PC-3 (cell line): ENCODE measurements around the gene CNOT6L. TPM values are rescaled to one million over a fixed set of nuclear protein-coding genes. Genes with fewer than 3 reads are reported as not detected.
"Not testable (repeated sequence)": the region's sequence is repeated elsewhere in the genome, so short reads cannot be mapped to it uniquely, and the experiment has no call there.

ENCODE experiments used
- ATAC-seq: fragments of 200-7000 bp; cut with Tn5 transposase; 2 replicates; pipeline ENCODE4 v1.9.1; 2020; ENCODE audit warnings: mild to moderate bottlenecking, moderate library complexity
- BruUV-seq: library from RNA; stranded (reverse); fragments of 400-500 nt; replicated peaks from 2 replicates; lab custom pipeline; 2021; lab: Mats Ljungman, UMichigan
- CTCF ChIA-PET: fragments of 300-600 bp; sonication (Branson Sonifier 250); formaldehyde crosslinking; loops from one replicate; lab custom pipeline; 2022; ENCODE audit warnings: antibody characterized with exemption; lab: Charles Lee
- POLR2A ChIA-PET: fragments of 300-600 bp; sonication (Branson Sonifier 250); formaldehyde crosslinking; loops from one replicate; lab custom pipeline; 2022; ENCODE audit warnings: antibody characterized with exemption; ENCODE audit not compliant: unreplicated experiment; lab: Charles Lee
- DNase-seq: peaks from one replicate; pipeline ENCODE4 v3.0.0-alpha.2; 2015
- H2AFZ ChIP-seq: fragments of 300-600 bp; sonication (generic); 2 replicates; pipeline ENCODE4 v1.6.0; 2016; ENCODE audit warnings: antibody characterized with exemption, low read length
- H3F3A ChIP-seq: fragments of 300-600 bp; sonication (generic); one replicate; pipeline ENCODE4 v1.6.0; 2017; ENCODE audit warnings: antibody characterized with exemption, low read length, control low read depth, mild to moderate bottlenecking; ENCODE audit not compliant: unreplicated experiment
- H3K27ac ChIP-seq: fragments of 300-600 bp; sonication (generic); 2 replicates; pipeline ENCODE4 v1.5.1; 2016; ENCODE audit warnings: mild to moderate bottlenecking, low read length
- H3K27me3 ChIP-seq: fragments of 300-600 bp; sonication (generic); 2 replicates; pipeline ENCODE4 v1.6.1; 2016; ENCODE audit warnings: low read length, mixed read lengths
- H3K36me3 ChIP-seq: fragments of 300-600 bp; sonication (generic); 2 replicates; pipeline ENCODE4 v1.6.1; 2016; ENCODE audit warnings: low read depth, mixed run types, low read length, mixed read lengths
- H3K4me1 ChIP-seq: fragments of 300-600 bp; sonication (generic); 2 replicates; pipeline ENCODE4 v1.5.1; 2016; ENCODE audit warnings: low read length; ENCODE audit not compliant: insufficient read depth
- H3K4me2 ChIP-seq: fragments of 300-600 bp; sonication (generic); 2 replicates; pipeline ENCODE4 v1.6.0; 2016; ENCODE audit warnings: low read length
- H3K4me3 ChIP-seq: fragments of 300-600 bp; sonication (generic); 2 replicates; pipeline ENCODE4 v1.5.1; 2016; ENCODE audit warnings: mild to moderate bottlenecking, low read length, mixed read lengths
- H3K79me2 ChIP-seq: fragments of 300-600 bp; sonication (generic); 2 replicates; pipeline ENCODE4 v1.6.1; 2017; ENCODE audit warnings: low read length, mixed read lengths
- H3K9ac ChIP-seq: fragments of 300-600 bp; sonication (generic); 2 replicates; pipeline ENCODE4 v1.6.0; 2016; ENCODE audit warnings: mild to moderate bottlenecking, low read length
- H3K9me2 ChIP-seq: fragments of 300-600 bp; sonication (generic); replicated peaks from 2 replicates; pipeline ENCODE4 v1.6.1; 2016; ENCODE audit warnings: mixed run types, low read length, mixed read lengths
- H3K9me3 ChIP-seq: fragments of 300-600 bp; sonication (generic); 2 replicates; pipeline ENCODE4 v1.6.1; 2016; ENCODE audit warnings: low read length, mixed read lengths
- H4K20me1 ChIP-seq: fragments of 300-600 bp; sonication (generic); 2 replicates; pipeline ENCODE4 v1.6.1; 2016; ENCODE audit warnings: low read length, mixed read lengths
- EZH2 ChIP-seq: fragments of 300-600 bp; sonication (generic); IDR thresholded peaks from one replicate; pipeline ENCODE4 v1.6.1; 2017; ENCODE audit warnings: antibody characterized with exemption, mild to moderate bottlenecking, low read length; ENCODE audit not compliant: unreplicated experiment
- EZH2phosphoT487 ChIP-seq: fragments of 300-600 bp; sonication (generic); IDR thresholded peaks from 2 replicates; pipeline ENCODE4 v1.6.1; 2018; ENCODE audit warnings: mild to moderate bottlenecking, antibody characterized with exemption, low read length, borderline replicate concordance
- intact Hi-C: fragments of 100-400 bp; cut with micrococcal nuclease; formaldehyde crosslinking; loops from 2 replicates; pipeline ENCODE4 v1.9.0; 2023
- total RNA-seq: library from RNA; depleted of rRNA; stranded (reverse); fragments of >200 nt; gene quantifications from 2 replicates; pipeline ENCODE4 v1.2.3, GENCODE V29; 2014
- TF ChIP-seq, protein P1 (sequence below): fragments of 300-600 bp; sonication (generic); conservative IDR thresholded peaks from 2 replicates; pipeline ENCODE4 v1.5.1; 2017; ENCODE audit warnings: antibody characterized with exemption, low read depth, mild to moderate bottlenecking, low read length

The CNOT6L gene
- total RNA-seq, 1 experiment from 2014 or later, result 2.6 TPM

DNA sequence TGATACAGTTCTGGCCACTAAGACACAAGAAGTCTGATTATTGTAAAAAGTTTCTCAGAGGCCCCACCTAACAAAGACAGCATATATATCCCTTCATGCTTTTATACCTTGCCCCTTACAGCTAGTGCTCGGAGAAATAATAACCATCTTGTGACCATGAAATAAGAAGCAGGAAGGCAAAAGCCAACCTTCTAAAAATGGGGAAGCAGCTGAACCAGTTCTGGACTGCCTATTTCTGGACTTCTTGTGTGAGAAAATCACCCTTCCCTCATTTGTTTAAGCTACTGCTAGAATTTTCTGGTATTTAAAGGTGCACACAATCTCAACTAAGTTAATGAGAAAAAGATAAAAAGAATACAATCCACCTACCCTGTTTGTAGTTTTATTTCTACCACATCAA, 87.5 kb downstream of the CNOT6L start:
- H3K36me3 ChIP-seq, result no peaks in the 10 kb centered on the region
- no peak overlapping the region for H3K4me2 ChIP-seq
- no peaks in the 10 kb centered on the region for H3K9me2 ChIP-seq
- DNase-seq (no peak), ATAC-seq (no peak)
- no peaks in the 10 kb centered on the region for H4K20me1 ChIP-seq
- no TSS peak for BruUV-seq
- no peaks in the 10 kb centered on the region for H3K79me2 ChIP-seq
- H3K9ac ChIP-seq, result no peak overlapping the region
- no peaks in the 10 kb centered on the region for H3K9me3 ChIP-seq
- no peaks in the 10 kb centered on the region for H3K27me3 ChIP-seq
- POLR2A ChIA-PET, result no interaction called here
- H2AFZ ChIP-seq, result no peak overlapping the region
- no peaks in the 10 kb centered on the region for H3K4me1 ChIP-seq
- H3F3A ChIP-seq, result no peaks in the 10 kb centered on the region
- intact Hi-C loops, result no loop called here
- TF ChIP-seq, protein P1, sequence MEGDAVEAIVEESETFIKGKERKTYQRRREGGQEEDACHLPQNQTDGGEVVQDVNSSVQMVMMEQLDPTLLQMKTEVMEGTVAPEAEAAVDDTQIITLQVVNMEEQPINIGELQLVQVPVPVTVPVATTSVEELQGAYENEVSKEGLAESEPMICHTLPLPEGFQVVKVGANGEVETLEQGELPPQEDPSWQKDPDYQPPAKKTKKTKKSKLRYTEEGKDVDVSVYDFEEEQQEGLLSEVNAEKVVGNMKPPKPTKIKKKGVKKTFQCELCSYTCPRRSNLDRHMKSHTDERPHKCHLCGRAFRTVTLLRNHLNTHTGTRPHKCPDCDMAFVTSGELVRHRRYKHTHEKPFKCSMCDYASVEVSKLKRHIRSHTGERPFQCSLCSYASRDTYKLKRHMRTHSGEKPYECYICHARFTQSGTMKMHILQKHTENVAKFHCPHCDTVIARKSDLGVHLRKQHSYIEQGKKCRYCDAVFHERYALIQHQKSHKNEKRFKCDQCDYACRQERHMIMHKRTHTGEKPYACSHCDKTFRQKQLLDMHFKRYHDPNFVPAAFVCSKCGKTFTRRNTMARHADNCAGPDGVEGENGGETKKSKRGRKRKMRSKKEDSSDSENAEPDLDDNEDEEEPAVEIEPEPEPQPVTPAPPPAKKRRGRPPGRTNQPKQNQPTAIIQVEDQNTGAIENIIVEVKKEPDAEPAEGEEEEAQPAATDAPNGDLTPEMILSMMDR, result no peak
- TF ChIP-seq EZH2phosphoT487 (no peak), EZH2 (no peak)
- CTCF ChIA-PET, result no interaction called here
- no peak overlapping the region for H3K4me3 ChIP-seq
- no peak overlapping the region for H3K27ac ChIP-seq

DNA sequence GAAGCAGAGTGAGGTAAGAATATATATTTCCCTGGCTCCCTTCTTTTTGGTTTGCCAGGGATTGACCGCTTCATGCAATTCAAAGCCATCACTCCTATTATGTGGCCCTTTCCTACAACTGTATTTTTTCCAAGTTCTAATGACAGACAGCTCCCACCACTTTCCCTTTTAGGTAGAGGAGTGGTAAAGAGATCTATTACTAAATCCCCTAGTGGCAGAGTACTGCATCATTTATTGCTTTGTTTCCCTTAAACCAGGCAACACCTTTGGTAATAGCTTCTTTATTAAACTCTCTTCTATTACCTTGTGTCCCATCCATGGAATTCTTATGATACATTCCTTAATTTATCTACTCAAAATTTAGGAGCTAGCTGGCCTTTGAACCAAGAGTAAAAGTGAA, 90.7 kb downstream of the CNOT6L start:
- Histone ChIP-seq H3K27me3 (no peaks in the 10 kb centered on the region), H3K9me3 (no peaks in the 10 kb centered on the region), H3K9me2 (no peaks in the 10 kb centered on the region), H2AFZ (no peak overlapping the region), H3K27ac (no peak overlapping the region), H3K4me2 (no peak overlapping the region), H3K36me3 (no peaks in the 10 kb centered on the region), H3K4me3 (no peak overlapping the region), H3F3A (no peaks in the 10 kb centered on the region), H3K79me2 (no peaks in the 10 kb centered on the region), H3K4me1 (no peaks in the 10 kb centered on the region), H3K9ac (no peak overlapping the region), H4K20me1 (no peaks in the 10 kb centered on the region)
- no TSS peak for BruUV-seq
- TF ChIP-seq, protein P1, result 0 out of 2 replicates have a peak, but pooled peaks have one; percentile 17
- no peak for TF ChIP-seq EZH2
- DNase-seq (no peak), ATAC-seq (no peak)
- POLR2A ChIA-PET, result no interaction called here
- CTCF ChIA-PET, result no interaction called here
- intact Hi-C loops, result no loop called here

DNA sequence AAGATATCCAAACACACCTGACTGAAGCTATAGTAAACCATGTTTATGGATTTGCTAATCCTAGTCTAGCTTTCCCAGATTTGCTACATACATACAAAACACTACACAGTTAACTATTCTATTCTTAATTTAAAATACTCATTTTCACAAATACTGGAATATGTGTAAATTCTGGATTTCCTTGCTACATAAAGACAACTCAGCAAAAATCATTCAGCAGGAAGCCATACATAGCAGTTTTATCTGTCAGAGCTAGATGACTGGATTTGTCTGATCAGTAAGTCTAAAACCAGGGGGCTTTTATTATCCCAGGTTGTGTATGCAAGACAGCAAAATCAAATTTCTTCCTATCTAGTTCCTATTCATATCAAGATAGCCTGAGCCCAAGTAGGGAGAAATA, 98.1 kb downstream of the CNOT6L start:
- POLR2A ChIA-PET, result interaction anchor here (0.6 kb wide), 1 partner anchor 26 kb away, joined by 7 read pairs; no protein-coding TSS in a partner anchor
- Histone ChIP-seq H3K4me2 (no peak overlapping the region), H3K4me3 (no peak overlapping the region), H3K4me1 (no peaks in the 10 kb centered on the region), H3K79me2 (no peaks in the 10 kb centered on the region), H3K27me3 (no peaks in the 10 kb centered on the region), H3K9ac (no peak overlapping the region), H3F3A (no peaks in the 10 kb centered on the region), H4K20me1 (no peaks in the 10 kb centered on the region), H3K27ac (no peak overlapping the region), H2AFZ (no peak overlapping the region), H3K9me3 (no peaks in the 10 kb centered on the region), H3K36me3 (no peaks in the 10 kb centered on the region), H3K9me2 (no peaks in the 10 kb centered on the region)
- BruUV-seq, result no TSS peak
- TF ChIP-seq EZH2phosphoT487 (no peak), EZH2 (no peak)
- TF ChIP-seq, protein P1, result no peak
- CTCF ChIA-PET, result no interaction called here
- ATAC-seq (no peak), DNase-seq (no peak)
- intact Hi-C loops, result no loop called here

DNA sequence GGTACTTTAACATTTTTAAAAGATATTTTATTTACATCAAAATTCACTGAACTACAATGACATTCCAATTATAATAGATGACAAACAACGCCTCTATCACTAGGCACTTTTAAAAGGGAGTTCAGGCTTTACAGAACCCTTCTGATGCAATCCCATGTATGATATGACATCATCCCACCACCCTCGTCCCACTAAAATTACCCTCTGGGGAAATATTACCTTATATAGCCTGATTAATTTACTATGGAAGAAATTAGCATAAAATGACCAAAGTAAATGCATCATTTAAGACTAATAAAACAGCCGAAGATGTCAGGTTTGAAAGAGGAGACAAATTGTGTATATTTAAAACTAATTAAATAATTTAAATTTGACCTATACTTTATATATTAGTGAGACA, 100.7 kb downstream of the CNOT6L start:
- CTCF ChIA-PET, intact Hi-C loops: not testable (repeated sequence)

More for the DNA sequence above, 100.7 kb downstream of the CNOT6L start:
- H3K27me3 ChIP-seq, DNase-seq, H3K36me3 ChIP-seq, H3K27ac ChIP-seq, H3K9ac ChIP-seq, H3K4me2 ChIP-seq, POLR2A ChIA-PET, H3K4me1 ChIP-seq, H3K9me2 ChIP-seq, H3F3A ChIP-seq, H3K4me3 ChIP-seq, BruUV-seq, H4K20me1 ChIP-seq, H2AFZ ChIP-seq, H3K79me2 ChIP-seq, H3K9me3 ChIP-seq, ATAC-seq: not testable (repeated sequence)
